NOMO-1 (cell line): ENCODE data around the gene GJD3.

ENCODE experiments used
- DNase-seq, 2 experiments: peaks; one replicate each; lab custom pipeline; 2025; ENCODE audit not compliant: unreplicated experiment in 2 of 2; lab: John Stamatoyannopoulos, UW

GJD3 gene

GRCh38 chr17:40352779-40353394 lies 11.7 kb downstream of the GJD3 start:
- DNase-seq = peak; percentile 93 to 98

- DNase-seq = no peak
Measured at GRCh38 chr17:40352237-40352778, 12.2 kb downstream of the GJD3 start.

GRCh38 chr17:40351359-40352236 lies 12.9 kb downstream of the GJD3 start:
- no peak for DNase-seq

- DNase-seq = no peak
Measured at GRCh38 chr17:40350689-40351358, 13.7 kb downstream of the GJD3 start.

GRCh38 chr17:40349895-40350688 lies 14.4 kb downstream of the GJD3 start:
- DNase-seq = no peak

- DNase-seq = no peak
Measured at GRCh38 chr17:40349477-40349894, 15.1 kb downstream of the GJD3 start.

GRCh38 chr17:40348562-40349476 lies 15.7 kb downstream of the GJD3 start:
- DNase-seq = no peak

GRCh38 chr17:40348136-40348504 lies 16.4 kb downstream of the GJD3 start:
- DNase-seq = no peak

GRCh38 chr17:40347319-40348135 lies 17.0 kb downstream of the GJD3 start:
- DNase-seq = no peak

- DNase-seq = no peak
Measured at GRCh38 chr17:40346765-40347158, 17.8 kb downstream of the GJD3 start.

GRCh38 chr17:40345994-40346764 lies 18.4 kb downstream of the GJD3 start:
- no peak for DNase-seq

GRCh38 chr17:40345161-40345993 lies 19.2 kb downstream of the GJD3 start:
- no peak for DNase-seq

GRCh38 chr17:40344421-40345160 lies 19.9 kb downstream of the GJD3 start:
- no peak for DNase-seq

GRCh38 chr17:40343219-40344119 lies 21.1 kb downstream of the GJD3 start:
- no peak for DNase-seq

GRCh38 chr17:40342504-40343218 lies 21.9 kb downstream of the GJD3 start:
- DNase-seq = no peak
